NOMO-1 treated with dmso at 0.1 percent for 144 hours (cell line): ENCODE data around the gene PCMT1.
"Not testable (repeated sequence)": the region's sequence is repeated elsewhere in the genome, so short reads cannot be mapped to it uniquely, and the experiment has no call there.

Source experiments
- DNase-seq: peaks from one replicate; lab custom pipeline; 2025; ENCODE audit not compliant: unreplicated experiment; lab: John Stamatoyannopoulos, UW

PCMT1 gene

GRCh38 chr6:149813351-149813750, 63.8 kb downstream of the PCMT1 start:
- no peak for DNase-seq

GRCh38 chr6:149815788-149816187, 66.2 kb downstream of the PCMT1 start:
- no peak for DNase-seq

DNA sequence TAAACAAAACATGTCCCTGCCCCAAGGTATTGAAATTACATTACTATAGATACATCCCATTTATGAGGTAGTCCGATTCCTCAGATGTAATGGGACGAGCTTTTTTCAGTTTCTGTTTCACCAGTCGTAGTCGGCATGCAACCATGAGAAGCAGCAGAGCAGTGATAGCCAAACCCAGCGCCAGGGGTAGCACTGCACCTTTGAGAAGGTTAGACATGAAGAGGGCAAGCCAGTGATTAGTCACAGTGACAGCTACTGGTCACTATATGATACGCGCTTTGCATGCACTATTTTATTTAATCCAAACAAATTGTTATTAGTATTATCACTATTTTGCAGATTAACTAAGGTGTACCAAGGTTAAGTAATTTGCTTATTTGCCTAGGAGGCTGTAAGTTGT, 71.0 kb downstream of the PCMT1 start:
- no peak for DNase-seq

GRCh38 chr6:149821492-149821891, 72.0 kb downstream of the PCMT1 start:
- no peak for DNase-seq

DNA sequence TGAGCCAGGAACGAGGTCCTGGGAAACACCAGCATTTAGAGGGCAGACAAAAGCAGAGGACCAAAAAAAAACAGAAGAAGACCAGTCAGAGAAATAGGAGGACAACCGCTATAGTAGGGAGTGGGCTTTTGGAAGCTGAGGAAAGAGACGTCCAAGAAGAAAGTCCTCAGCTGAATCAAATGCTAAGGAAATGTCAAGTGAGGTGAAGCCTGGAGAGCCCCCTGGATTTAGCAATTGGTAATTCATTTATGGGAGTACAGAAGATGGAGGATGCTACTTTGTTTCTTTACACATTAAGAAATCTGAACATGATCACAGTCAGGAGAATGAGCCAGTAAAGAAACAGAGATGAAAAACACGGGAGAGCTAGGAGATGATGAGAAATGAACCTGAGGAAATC, 73.5 kb downstream of the PCMT1 start:
- no peak for DNase-seq

- DNase-seq = no peak
Measured at GRCh38 chr6:149825292-149825691, 75.8 kb downstream of the PCMT1 start.

GRCh38 chr6:149830731-149831307, 81.3 kb downstream of the PCMT1 start:
- DNase-seq = no peak

DNA sequence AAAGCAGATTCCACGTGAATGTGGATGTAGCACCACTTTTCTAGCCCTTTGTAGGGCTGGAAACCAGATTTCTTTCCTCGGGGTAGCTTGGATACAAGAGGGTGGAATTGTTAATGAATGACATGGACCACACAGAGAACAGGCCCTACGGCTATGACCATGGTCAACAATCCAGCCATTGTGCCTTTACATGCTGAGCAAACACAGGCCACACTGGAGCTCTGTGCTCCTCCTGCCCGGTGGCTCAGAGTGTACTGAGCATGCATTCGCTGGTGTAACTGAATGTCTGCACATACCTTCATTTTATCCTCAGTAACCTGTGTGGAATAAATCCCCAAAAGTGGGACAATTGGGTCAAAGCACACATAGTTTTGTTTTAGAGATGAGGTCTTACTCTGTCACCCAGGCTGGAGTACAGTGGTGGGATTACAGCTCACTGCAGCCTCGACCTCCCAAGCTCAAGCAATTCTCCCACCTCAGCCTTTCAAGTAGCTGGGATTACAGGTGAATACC, 81.8 kb downstream of the PCMT1 start:
- DNase-seq = no peak

DNA sequence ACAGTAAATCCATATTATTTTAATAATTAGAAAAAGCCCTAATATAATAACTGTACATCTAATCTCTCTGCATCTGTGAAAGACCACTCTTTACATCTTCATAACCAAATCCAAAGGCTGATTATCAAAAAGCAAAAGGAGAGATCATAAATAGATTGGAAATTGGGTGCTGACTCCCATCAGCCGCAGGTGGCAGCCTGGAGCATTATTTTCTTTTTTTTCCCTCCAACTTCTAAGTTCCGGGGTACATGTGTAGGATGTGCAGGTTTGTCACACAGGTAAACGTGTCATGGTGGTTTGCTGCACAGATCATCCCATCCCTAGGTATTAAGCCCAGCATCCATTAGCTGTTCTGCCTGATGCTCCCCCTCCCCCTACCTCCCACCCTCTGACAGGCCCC, 84.1 kb downstream of the PCMT1 start:
- DNase-seq = no peak

- DNase-seq = no peak
Measured at GRCh38 chr6:149834513-149835481, 85.3 kb downstream of the PCMT1 start.

GRCh38 chr6:149840345-149841075, 91.0 kb downstream of the PCMT1 start:
- no peak for DNase-seq

GRCh38 chr6:149842331-149842730, 92.8 kb downstream of the PCMT1 start:
- DNase-seq = no peak

DNA sequence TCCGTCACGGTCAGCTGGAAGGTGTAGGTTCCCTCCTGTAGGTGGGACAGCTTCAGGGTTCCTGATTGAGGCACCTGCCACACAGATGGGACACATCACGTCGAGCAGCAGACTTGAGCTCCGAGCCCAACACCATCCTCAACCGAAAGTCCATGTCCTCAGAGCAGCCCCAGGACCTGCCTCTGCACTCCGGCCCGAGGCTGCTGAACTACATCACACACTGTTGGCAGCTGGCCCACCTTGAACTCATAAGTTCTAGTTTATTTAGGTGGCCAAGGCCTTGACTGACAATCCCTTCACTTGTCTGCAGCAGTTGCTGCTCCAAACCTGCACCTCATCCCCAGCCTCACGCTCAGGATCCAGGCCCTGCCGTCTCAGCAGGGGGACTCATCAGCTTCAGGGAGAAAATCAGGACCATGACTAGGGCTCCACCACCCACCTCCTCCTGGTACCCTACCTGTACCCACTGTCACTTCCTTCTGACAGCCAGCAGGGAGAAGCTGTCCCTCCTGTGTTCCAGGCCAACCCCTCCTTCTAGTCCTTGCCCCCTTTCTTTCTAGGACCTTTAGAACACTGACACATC, 93.6 kb downstream of the PCMT1 start:
- no peak for DNase-seq

DNA sequence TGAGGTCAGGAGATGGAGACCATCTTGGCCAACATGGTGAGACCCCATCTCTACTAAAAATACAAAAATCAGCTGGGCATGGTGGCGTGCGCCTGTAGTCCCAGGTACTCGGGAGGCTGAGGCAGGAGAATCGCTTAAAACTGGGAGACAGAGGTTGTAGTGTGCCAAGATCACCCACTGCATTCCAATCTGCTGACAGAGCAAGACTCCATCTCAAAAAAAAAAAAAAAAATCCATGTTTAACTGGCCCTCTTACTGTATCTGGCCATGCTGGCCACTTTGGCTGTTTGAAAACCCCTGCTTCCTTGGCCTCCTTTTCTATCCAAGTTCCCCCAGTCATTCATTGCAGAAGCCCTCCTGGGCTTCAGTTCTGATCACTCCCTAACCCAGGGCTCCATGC, 94.5 kb downstream of the PCMT1 start:
- not testable (repeated sequence) for DNase-seq

DNA sequence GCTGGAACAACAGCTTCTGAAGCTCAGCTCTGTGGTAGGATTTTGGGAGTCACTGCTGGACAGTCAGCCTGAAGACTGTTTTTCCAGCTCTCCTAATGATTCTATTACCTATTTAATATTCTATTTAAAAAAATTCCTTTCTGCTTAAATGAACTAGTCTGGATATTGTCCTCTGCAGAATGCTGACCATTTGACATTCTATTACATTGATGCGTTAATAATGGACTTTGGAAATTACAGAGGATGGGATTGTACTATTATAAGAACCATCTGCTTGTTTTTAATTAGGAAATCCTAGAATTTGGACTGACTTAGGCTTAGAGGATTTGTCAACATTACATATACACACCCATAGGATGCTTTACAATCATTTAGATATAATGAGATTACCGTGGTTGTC, 94.9 kb downstream of the PCMT1 start:
- DNase-seq = no peak

DNA sequence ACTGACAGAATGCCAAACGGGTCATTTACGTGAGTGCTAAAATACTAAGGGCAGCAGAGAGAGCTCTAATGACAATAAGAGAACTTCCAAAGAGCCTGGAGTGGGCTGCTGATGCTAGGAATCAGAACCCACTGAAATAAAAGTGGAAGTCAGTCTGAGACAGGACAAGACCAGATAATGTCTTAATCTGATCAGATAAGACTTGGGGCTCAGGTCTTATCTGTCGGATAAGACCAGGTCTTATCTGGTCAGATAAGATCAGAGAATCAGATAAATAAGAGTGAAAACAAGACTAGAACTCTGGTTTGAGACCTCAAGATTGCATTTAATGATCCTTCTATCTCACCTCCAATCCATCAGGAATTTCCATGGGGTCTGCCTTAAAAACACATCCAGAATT, 96.0 kb downstream of the PCMT1 start:
- no peak for DNase-seq

- no peak for DNase-seq
Measured at GRCh38 chr6:149846321-149846720, 96.8 kb downstream of the PCMT1 start.

- DNase-seq = no peak
Measured at GRCh38 chr6:149847939-149848267, 98.4 kb downstream of the PCMT1 start.

- DNase-seq = not testable (repeated sequence)
Measured at GRCh38 chr6:149848343-149848742, 98.8 kb downstream of the PCMT1 start.

- DNase-seq = no peak
Measured at GRCh38 chr6:149851461-149852110, 102.0 kb downstream of the PCMT1 start.

- DNase-seq = no peak
Measured at GRCh38 chr6:149852180-149852579, 102.6 kb downstream of the PCMT1 start.
